Central memory CD8-positive, alpha-beta T cell (primary cell): Measurements from ENCODE around the gene EHMT1.

Experiments
- ATAC-seq: fragments of 150-1000 bp; cut with Tn5 transposase; replicated peaks from 2 replicates; pipeline ENCODE4 v1.10.0; 2022; ENCODE audit warnings: mild to moderate bottlenecking, moderate FRiP score, moderate number of reproducible peaks; ENCODE audit not compliant: poor library complexity, severe bottlenecking; ENCODE audit errors: extremely low read depth
- DNase-seq, 2 donors: peaks; one replicate each; pipeline ENCODE4 v3.0.0; 2021; ENCODE audit warnings: low spot score in 2 of 2
- H3K27ac Mint-ChIP-seq: one replicate; pipeline ENCODE4 v1.8.0; 2022; ENCODE audit warnings: low read depth, mild to moderate bottlenecking, moderate library complexity, mixed read lengths
- H3K27me3 Mint-ChIP-seq: one replicate; pipeline ENCODE4 v1.8.0; 2022; ENCODE audit warnings: mixed read lengths
- H3K36me3 Mint-ChIP-seq: one replicate; pipeline ENCODE4 v1.8.0; 2022; ENCODE audit warnings: mild to moderate bottlenecking, moderate library complexity, mixed read lengths; ENCODE audit not compliant: insufficient read depth
- H3K4me1 Mint-ChIP-seq: one replicate; pipeline ENCODE4 v1.8.0; 2022; ENCODE audit warnings: mixed read lengths
- H3K4me3 Mint-ChIP-seq: one replicate; pipeline ENCODE4 v1.8.0; 2022; ENCODE audit warnings: mild to moderate bottlenecking, moderate library complexity, mixed read lengths
- H3K9me3 Mint-ChIP-seq: one replicate; pipeline ENCODE4 v1.8.0; 2022; ENCODE audit warnings: mixed read lengths

The EHMT1 gene

DNA sequence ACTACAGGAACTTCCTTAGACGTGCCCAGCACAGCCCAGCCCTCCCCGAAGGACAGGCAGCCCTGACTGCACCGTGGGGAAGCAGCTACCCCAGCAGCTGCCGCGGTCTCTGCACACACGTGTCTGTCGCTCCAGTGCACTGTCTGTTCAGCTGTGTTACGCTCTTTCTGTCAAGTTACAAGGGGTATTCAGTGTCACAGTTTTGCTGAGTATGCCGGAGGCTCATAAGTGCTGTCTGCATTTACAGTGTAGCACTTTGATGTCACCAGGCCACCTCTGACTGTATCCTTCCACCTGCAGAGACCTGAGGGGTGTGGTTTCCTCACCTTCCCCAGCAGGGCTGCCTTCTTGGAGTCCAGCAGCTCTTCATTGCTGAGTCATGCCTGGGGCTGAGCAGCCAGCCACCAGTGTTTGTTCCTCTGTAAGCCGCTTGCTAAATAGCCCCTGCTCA is 126.8 kb downstream of the EHMT1 start:
- Mint-ChIP-seq H3K9me3 (no peaks in the 10 kb centered on the region), H3K4me3 (no peak overlapping the region), H3K36me3 (peaks cover 44% of the 10 kb centered on the region), H3K27me3 (no peaks in the 10 kb centered on the region), H3K4me1 (peaks cover 16% of the 10 kb centered on the region), H3K27ac (no peak overlapping the region)
- ATAC-seq (no peak), DNase-seq (no peak)

DNA sequence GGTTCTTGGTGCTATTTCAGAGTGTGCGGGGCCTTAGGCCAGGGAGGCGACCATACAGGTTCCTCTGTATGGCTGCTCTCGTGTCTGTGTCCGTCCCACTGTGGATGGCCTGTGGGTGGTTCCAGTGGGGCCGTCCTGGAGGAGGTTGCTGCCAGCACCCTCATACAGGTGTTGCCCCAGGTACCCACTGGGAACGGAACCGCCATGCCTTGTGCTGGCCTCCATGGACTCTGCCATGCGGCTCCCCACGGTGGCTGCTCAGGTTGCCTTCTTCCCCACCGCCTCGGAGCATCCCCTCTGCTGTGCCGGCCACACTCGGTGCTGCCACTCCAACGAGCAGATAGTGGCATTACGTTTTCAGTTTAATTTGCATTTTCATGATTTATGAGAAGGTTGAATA is 129.5 kb downstream of the EHMT1 start:
- ATAC-seq (no peak), DNase-seq (no peak)
- H3K27ac Mint-ChIP-seq: no peak overlapping the region
- H3K9me3 Mint-ChIP-seq: no peaks in the 10 kb centered on the region
- H3K27me3 Mint-ChIP-seq: no peaks in the 10 kb centered on the region
- H3K4me1 Mint-ChIP-seq: peaks cover 10% of the 10 kb centered on the region
- H3K36me3 Mint-ChIP-seq: peaks cover 53% of the 10 kb centered on the region
- no peak overlapping the region for H3K4me3 Mint-ChIP-seq

DNA sequence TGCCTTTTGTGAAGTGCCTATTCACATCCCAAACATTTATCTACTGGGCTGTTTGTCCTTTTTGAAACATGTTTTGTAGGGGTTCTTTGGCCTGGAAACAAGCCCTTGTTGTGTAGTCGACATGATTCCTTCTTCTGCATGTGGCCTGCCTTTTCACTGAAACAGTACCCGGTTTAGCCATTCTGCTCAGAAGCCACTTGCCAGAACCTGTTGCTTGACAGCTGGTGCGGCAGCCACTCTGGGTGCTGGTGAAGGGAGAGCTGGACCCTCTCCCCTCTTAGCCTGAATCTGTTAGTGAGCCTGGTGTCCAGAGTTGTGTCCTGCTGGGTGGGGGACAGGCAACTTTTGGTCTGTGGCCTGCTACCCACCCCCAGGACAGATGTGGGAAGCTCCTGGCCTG is 129.9 kb downstream of the EHMT1 start:
- H3K4me3 Mint-ChIP-seq: no peak overlapping the region
- peaks cover 53% of the 10 kb centered on the region for H3K36me3 Mint-ChIP-seq
- H3K9me3 Mint-ChIP-seq: no peaks in the 10 kb centered on the region
- DNase-seq: no peak
- no peak for ATAC-seq
- no peaks in the 10 kb centered on the region for H3K27me3 Mint-ChIP-seq
- H3K4me1 Mint-ChIP-seq: peaks cover 10% of the 10 kb centered on the region
- no peak overlapping the region for H3K27ac Mint-ChIP-seq

DNA sequence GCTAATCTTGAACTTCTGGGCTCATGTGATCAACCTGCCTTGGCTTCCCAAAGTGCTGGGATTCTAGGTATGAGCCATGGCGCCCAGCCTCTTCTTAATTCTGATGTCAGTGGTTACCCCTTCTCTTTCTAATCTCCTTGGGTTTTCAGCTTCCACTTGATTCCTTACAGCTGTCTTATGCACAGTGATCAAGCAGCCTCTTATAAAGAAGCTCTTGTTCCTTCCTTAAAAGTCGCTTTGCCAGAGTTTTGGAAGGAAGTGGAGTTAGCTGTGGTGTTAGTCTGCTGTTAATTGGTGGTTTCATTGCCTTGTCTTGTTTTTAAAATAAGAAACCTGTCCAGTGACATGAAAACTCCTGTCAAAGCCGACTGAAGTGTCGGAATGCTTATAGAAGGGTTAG is 130.7 kb downstream of the EHMT1 start:
- H3K9me3 Mint-ChIP-seq: no peaks in the 10 kb centered on the region
- peak overlapping the region; percentile 49 for H3K27ac Mint-ChIP-seq
- DNase-seq (no peak), ATAC-seq (no peak)
- peaks cover 10% of the 10 kb centered on the region for H3K4me1 Mint-ChIP-seq
- H3K36me3 Mint-ChIP-seq: peaks cover 51% of the 10 kb centered on the region
- no peak overlapping the region for H3K4me3 Mint-ChIP-seq
- no peaks in the 10 kb centered on the region for H3K27me3 Mint-ChIP-seq

DNA sequence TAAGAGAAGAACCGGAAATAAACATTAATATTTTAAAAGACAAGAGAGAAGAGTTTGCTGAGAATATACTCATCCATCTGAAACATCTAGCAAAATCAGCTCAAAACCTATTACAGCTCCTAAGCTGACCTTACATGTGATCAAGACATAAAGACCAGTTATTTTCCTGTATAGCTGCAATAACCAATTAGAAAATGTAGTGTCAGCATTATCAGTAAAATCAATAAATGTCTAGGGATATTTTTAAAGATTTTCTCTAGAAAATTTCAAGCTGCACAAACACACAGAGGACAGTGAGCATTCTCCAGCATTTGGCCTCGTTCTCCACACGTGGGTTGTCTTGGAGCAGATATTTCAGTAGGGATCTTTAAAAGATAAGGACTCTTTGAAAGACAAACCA is 131.2 kb downstream of the EHMT1 start:
- DNase-seq (no peak), ATAC-seq (no peak)
- Mint-ChIP-seq H3K4me3 (no peak overlapping the region), H3K27me3 (no peaks in the 10 kb centered on the region), H3K36me3 (peaks cover 51% of the 10 kb centered on the region), H3K4me1 (peaks cover 10% of the 10 kb centered on the region), H3K27ac (peak overlapping the region; percentile 49), H3K9me3 (no peaks in the 10 kb centered on the region)

DNA sequence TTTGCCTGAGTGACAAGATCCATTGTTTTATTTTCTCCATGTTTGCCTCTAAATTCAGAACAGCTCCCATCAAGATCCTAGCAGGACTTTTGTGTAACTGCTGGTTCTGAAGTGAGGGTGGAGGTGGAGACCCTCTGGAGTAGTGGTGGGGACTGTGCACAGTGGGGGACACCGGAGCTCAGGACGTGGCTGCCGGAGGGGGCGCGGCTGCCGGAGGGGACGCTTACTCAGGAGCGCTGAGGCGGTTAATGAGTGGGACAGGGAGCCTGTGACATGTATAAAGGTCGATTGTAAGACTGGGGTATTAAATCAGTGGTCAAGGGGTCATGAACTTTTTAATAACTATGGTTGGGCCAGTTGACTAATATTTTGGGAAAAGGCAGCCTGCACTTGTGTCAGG is 131.8 kb downstream of the EHMT1 start:
- peaks cover 7% of the 10 kb centered on the region for H3K4me1 Mint-ChIP-seq
- H3K27me3 Mint-ChIP-seq: no peaks in the 10 kb centered on the region
- ATAC-seq (no peak), DNase-seq (no peak)
- no peaks in the 10 kb centered on the region for H3K9me3 Mint-ChIP-seq
- H3K36me3 Mint-ChIP-seq: peaks cover 49% of the 10 kb centered on the region
- no peak overlapping the region for H3K4me3 Mint-ChIP-seq
- no peak overlapping the region for H3K27ac Mint-ChIP-seq

DNA sequence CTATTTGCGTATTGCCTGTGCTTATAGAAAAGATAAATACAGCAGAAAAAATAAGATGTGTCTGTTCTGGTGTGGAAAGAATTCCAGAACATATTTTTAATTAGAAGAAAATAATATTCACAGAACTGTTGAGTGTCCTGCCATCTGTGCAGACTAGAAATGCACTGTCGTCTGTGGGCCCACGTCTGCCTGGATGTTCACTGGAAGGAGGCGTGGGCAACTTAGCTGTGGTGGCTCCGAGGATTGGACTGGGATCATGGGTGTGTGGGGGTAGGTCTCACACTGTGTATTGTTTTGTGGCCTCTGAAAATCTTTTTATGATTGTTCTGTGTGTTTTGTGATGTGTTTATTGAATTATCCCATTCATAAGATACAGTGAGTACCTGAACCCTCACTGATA is 132.8 kb downstream of the EHMT1 start:
- Mint-ChIP-seq H3K36me3 (peaks cover 44% of the 10 kb centered on the region), H3K9me3 (no peaks in the 10 kb centered on the region), H3K27ac (no peak overlapping the region), H3K4me1 (peaks cover 15% of the 10 kb centered on the region), H3K4me3 (no peak overlapping the region), H3K27me3 (no peaks in the 10 kb centered on the region)
- DNase-seq (no peak), ATAC-seq (no peak)

DNA sequence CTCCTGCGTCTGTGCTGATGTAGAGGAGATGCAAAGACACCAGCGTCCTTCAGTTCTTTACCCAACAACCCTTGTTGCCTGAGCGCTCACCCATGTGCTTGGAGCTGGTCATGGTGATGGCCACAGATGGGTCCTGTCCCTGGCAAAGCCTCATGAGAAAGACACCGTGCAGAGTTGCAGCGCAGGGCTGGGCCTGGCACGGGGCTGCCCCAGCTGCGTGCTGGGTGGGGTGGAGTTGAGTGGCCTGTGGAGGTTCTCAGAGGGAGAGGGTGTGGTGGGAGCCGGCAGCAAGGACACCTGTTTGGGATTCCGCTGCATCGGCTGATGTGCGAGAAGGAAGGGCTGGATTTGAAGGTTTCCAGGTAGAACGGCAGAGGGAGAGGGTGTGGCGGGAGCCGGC is 133.6 kb downstream of the EHMT1 start:
- H3K27me3 Mint-ChIP-seq: no peaks in the 10 kb centered on the region
- H3K36me3 Mint-ChIP-seq: peaks cover 43% of the 10 kb centered on the region
- no peak overlapping the region for H3K4me3 Mint-ChIP-seq
- ATAC-seq (no peak), DNase-seq (no peak)
- no peak overlapping the region for H3K27ac Mint-ChIP-seq
- H3K9me3 Mint-ChIP-seq: no peaks in the 10 kb centered on the region
- H3K4me1 Mint-ChIP-seq: peaks cover 23% of the 10 kb centered on the region

DNA sequence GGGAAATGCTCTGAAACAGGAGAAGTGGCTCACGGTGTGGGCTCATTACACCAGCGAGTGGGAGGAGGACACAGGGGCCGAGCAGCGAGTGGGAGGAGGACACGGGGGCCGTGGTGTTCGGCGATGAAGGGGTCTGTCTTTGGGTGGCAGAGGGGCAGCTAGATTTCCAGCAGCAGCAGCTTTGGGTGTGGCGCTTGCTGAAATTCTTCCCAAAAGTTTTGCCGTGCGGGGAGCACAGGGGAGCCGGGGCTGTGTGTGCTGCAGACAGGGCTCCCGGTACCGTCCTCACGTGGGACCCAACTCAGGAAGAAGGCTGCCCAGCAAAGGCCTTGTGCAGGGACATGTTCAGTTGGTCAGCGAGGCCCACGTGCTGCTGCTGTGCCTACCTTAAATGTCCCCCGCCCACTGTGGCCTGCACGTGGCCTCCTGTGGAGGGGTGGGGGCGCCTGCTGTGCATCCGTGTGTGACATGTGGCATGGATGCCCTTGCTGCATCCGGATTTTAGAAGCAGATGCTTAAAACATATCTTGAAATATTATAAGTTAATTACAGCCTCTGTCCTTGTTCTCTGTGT is 134.5 kb downstream of the EHMT1 start:
- Mint-ChIP-seq H3K4me3 (no peak overlapping the region), H3K4me1 (peaks cover 31% of the 10 kb centered on the region), H3K36me3 (peaks cover 46% of the 10 kb centered on the region), H3K9me3 (no peaks in the 10 kb centered on the region), H3K27me3 (no peaks in the 10 kb centered on the region), H3K27ac (no peak overlapping the region)
- DNase-seq (no peak), ATAC-seq (no peak)

DNA sequence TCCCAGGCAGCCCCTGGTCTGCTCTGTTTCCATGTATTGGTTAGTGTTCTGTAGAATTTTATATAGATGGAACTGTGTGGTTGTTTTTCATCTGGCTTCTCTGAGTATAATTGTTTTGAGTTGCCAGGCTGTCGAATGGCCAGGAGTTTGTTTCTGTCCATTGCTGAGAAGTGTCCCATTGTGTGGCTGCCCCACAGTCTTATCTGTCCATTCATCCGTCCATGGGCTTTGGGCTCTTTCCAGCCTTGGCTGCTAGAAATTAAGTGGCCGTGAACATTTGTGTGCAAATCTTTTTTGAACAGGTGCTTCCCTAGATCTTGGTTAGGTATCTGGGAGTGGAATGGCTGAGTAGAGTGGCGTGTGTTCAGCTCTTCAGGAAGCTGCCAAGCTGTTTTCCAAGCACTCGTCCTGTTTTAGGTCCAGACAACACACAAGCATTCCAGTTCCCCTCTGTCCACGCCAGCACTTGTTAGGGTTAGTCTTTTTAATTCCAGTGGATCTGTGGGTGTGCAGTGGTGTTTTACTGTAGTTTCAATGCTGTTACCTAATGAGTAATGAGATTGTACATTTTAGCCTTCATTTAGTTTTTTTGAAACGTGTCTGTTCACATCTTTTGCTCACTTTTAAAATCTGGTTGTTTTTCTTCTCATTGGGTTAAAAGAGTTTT is 136.6 kb downstream of the EHMT1 start:
- Mint-ChIP-seq H3K4me1 (peaks cover 37% of the 10 kb centered on the region), H3K27ac (no peak overlapping the region)

DNA sequence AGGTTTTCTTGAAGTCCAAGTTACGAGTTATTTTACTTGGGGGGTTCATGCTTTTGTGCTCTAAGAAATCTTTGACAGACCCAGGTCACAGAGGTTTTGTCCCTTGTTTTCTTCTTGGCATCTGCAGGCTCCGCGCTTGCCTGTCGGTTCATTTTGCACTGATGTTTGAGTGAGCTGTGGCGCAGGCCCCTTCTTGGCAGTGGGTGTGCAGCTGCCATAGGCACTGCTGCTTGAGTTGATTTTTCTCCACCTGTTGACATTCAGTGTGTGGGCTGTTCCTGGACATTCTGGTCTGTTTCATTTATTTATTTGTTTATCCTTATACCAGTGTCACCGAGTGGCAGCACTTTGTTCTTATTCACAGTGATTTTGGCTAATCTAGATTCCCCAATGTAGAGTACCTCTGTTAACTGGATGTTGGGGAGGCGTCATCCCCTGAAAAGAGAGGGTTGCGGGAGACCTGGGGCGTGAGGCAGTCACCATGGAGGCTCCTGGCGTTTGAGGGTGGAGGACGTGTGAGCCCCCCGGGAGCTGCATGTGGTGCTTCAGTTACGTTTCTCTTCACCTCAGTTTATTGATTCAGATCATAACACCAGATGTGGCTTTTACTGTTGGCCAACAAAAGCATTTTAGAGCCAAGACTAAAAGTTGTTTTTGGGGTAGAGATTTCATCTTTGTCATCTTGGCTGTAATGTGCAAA is 137.4 kb downstream of the EHMT1 start:
- peak overlapping the region; percentile 87 for H3K27ac Mint-ChIP-seq
- H3K27me3 Mint-ChIP-seq: no peaks in the 10 kb centered on the region
- H3K9me3 Mint-ChIP-seq: no peaks in the 10 kb centered on the region
- H3K4me1 Mint-ChIP-seq: peaks cover 35% of the 10 kb centered on the region
- H3K36me3 Mint-ChIP-seq: peaks cover 50% of the 10 kb centered on the region
- H3K4me3 Mint-ChIP-seq: no peak overlapping the region
- ATAC-seq (no peak), DNase-seq (no peak)

More for the DNA sequence above, 136.6 kb downstream of the EHMT1 start:
- ATAC-seq (no peak), DNase-seq (no peak)
- no peaks in the 10 kb centered on the region for H3K27me3 Mint-ChIP-seq
- no peak overlapping the region for H3K4me3 Mint-ChIP-seq
- peaks cover 55% of the 10 kb centered on the region for H3K36me3 Mint-ChIP-seq
- H3K9me3 Mint-ChIP-seq: no peaks in the 10 kb centered on the region

DNA sequence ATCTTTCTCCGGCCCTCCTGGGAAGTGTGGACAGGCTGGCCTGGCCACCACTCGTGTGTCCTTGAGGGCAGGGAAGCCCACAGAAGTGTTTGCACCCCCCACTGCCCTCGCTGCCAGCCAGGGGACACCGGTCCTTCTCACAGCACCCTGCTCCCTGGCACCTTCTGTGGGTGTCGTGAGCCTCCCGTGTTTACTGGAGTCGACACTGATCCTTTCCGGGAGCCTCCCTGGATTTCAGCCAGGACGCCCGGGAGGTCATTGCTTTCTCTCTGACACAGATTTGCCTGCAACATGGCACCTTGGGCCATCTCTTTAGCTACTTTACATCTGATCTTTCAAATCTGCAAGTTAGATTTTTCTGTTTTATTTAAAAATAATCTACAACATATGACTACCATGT is 138.3 kb downstream of the EHMT1 start:
- no peak overlapping the region for H3K4me3 Mint-ChIP-seq
- H3K27ac Mint-ChIP-seq: peak overlapping the region; percentile 87
- peaks cover 37% of the 10 kb centered on the region for H3K4me1 Mint-ChIP-seq
- ATAC-seq: no peak
- H3K36me3 Mint-ChIP-seq: peaks cover 46% of the 10 kb centered on the region
- H3K27me3 Mint-ChIP-seq: no peaks in the 10 kb centered on the region
- no peak for DNase-seq
- no peaks in the 10 kb centered on the region for H3K9me3 Mint-ChIP-seq

DNA sequence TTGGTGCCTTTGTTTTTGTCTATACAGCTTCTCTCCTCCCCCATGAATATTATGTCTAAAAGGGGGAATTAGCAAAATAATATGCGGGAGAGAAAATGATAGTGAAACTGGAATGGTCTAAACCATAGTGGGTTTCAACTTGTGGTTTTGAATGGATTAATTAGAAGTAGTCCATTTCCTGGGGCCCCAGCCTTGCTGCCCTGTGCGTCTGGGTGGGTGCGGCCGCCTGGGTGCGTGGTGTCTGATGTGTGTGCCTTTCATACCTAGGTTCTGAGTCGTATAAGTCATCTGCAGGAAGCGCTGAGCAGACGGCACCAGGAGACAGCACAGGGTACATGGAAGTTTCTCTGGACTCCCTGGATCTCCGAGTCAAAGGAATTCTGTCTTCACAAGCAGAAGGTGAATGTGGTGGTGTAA is 138.8 kb downstream of the EHMT1 start:
- Mint-ChIP-seq H3K4me3 (peak overlapping the region; percentile 48), H3K9me3 (no peaks in the 10 kb centered on the region), H3K27ac (peak overlapping the region; percentile 87), H3K4me1 (peaks cover 40% of the 10 kb centered on the region), H3K36me3 (peaks cover 46% of the 10 kb centered on the region), H3K27me3 (no peaks in the 10 kb centered on the region)
- ATAC-seq: peak; percentile 52
- DNase-seq: no peak
